GM12872 (cell line): ENCODE results near the gene CD8B2.

Experiments used
- CTCF ChIP-seq: IDR thresholded peaks from 3 replicates; pipeline ENCODE4 v1.5.1; 2011; ENCODE audit warnings: low read depth, mild to moderate bottlenecking, low read length, moderate library complexity; ENCODE audit not compliant: insufficient read depth

Gene CD8B2

GRCh38 chr2:106547164-106547903 lies 60.2 kb downstream of the CD8B2 start:
- TF ChIP-seq CTCF, result no peak

GRCh38 chr2:106551417-106552130 lies 64.4 kb downstream of the CD8B2 start:
- no peak for TF ChIP-seq CTCF

GRCh38 chr2:106552921-106553320 lies 65.8 kb downstream of the CD8B2 start:
- TF ChIP-seq CTCF, result no peak

GRCh38 chr2:106553321-106553720 lies 66.2 kb downstream of the CD8B2 start:
- TF ChIP-seq CTCF, result no peak

GRCh38 chr2:106554411-106554810 lies 67.2 kb downstream of the CD8B2 start:
- no peak for TF ChIP-seq CTCF

- no peak for TF ChIP-seq CTCF
These were observed 67.9 kb downstream of the CD8B2 start for GRCh38 chr2:106555053-106555452.

- no peak for TF ChIP-seq CTCF
These were observed 73.6 kb downstream of the CD8B2 start for GRCh38 chr2:106560773-106561172.
